ENCODE data around the gene SLCO3A1.

The SLCO3A1 gene

DNA sequence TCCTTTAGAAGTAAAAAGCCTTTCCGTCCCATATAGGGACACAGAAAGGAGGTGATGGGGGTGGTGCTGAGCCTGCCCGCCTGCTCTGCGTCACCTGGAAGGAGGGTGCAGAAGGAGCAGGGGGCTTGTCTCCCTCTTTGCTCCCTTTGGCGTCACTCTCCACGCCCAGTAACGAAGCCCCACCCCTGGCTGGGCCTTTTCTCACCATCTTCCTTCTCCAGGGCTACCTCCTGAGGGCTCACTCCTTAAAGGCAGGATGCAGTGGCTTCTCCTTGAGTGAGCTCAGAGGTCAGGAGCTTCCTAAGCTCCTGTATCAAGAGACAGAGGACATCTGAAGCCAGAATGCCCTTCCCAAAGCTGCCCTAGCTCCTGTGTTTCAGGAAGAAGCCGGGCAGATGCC lies 31.5 kb downstream of the SLCO3A1 start:
- no peak for DNase-seq

DNA sequence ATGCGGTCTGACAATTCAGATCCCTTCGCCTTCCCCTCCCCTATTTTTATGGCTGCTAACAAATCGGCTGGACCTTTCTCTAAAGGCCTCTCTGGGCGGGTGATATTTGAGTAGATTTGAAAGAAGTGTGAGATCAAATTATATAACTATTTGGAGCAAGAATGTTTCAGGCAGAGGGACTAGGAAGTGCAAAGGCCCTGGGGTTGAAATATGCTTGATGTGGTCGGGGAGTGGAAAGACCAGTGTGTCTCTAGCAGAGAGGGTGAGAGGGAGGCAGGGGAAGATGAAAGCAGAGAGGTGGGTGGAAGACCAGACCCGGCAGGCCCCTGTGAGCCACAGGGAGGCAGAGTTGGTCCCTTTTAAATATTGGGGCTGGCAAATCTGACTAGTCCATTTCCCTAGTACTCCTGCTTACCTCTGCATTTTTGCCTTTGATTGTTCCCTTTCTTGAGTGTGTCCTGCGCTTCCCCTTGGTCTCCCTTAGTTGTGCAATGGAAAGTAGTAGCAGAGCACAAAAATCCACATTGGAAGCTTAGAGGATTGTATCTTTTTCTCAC lies 32.3 kb downstream of the SLCO3A1 start:
- no peak for DNase-seq

DNA sequence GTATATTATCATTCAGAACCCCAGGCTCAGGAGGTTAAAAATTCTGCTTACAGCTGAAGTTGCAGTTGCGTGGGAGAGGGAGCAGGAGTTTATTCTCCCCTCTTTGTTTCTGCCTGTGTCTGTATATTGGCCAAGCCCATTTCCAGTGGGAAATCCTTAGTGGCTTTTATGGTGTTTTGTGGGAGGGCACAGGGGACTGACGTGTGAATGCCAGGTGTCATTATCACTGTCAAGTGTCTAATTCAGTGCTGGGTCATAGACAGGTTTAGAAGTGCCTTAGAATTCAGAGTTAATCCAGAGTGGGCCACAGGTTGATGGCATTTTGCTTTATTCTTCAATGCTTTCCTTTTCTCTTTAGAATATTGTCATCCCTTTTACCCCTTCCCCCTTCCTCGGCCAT lies 33.4 kb downstream of the SLCO3A1 start:
- DNase-seq, result no peak

DNA sequence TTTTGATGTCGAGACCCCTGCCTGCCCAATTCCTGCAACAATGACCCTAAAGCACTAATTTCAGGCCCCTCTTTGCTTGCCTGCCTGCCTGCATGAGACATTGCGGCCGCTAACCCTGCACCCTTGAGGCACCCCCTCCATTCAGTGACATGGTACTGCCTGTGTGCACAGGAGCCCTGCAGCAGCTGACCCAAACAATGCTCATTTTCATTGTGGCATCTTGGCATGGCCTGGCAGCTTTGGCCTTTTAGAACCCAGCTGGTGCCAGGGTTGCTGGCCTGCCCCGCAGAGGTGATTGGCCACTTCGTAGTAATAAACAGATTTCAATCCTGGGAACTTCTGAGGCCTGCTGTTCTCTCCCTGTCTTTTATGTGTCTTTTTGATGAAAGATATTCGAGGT lies 33.8 kb downstream of the SLCO3A1 start:
- no peak for DNase-seq

DNA sequence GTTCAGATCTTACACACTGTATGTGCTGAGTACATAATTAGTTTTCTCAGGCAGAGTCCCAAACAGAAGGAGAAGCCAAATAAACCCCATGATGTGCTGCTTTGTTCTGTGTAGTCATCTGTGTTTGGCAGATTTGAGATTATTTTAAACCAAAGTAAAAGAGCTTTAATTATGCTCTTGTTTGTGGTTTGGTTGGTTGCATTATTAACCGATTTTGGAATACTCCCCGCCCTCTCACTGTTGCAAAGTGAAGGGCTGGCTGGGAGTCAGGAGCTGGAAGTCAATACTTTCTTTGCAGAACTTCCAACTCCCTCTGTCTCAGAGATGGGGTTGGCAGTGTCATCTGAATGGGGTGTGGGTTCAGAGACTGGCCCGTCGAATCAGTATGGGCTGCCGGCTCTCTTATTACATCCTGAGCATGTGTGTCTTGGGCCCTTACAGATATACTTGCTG lies 34.4 kb downstream of the SLCO3A1 start:
- DNase-seq, result no peak

DNA sequence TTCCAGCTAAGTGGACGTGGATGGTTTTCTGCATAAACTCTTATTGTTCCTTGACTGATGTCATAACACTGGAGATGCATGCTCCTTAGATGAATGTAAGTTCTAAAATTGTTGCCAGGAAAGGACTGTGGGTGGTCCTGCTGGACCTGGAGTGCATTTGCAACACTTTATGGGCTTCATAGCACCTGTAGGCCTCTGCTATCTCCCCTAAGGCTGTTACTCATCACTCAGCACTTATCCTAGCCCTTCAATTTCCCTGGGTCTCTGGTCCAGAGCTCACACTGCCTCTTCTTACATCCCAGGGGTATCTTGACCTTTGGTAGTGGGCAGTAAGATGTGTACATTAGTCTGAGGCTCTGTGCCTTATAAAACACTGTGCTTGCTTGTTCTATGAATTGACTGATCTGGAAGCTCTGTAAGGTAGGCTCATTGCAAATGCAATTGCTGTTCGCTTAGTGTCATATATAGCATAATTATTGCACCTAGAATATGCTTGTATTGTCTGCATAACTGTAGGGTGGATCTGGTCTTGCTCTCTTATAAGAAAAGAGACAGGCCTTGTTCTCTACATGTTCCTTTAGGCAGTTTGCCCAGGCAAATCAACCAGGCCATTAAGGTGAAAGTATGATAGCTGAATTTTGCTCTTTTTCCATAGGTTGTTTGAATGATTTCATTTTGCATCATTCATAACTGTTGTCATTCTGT lies 35.8 kb downstream of the SLCO3A1 start:
- no peak for DNase-seq

DNA sequence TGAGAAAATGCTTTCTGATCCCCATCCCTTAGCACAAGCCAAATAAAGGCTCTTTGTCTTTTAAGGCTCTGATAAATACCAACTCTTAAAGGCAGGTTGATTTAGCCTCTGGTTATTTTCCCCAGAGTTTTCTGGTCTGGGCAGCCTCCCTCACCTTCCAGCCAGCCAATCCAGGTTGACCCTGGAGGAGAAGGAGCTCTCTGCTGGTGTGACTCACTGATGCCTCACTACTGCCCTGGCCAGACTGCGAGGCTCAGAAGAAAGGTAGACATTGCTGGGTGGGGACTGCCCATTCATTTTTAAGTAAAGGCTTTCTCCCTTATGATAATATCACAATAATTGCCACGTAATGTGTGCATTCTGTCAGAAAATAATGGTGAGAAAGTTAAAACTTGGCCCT lies 37.1 kb downstream of the SLCO3A1 start:
- no peak for DNase-seq

DNA sequence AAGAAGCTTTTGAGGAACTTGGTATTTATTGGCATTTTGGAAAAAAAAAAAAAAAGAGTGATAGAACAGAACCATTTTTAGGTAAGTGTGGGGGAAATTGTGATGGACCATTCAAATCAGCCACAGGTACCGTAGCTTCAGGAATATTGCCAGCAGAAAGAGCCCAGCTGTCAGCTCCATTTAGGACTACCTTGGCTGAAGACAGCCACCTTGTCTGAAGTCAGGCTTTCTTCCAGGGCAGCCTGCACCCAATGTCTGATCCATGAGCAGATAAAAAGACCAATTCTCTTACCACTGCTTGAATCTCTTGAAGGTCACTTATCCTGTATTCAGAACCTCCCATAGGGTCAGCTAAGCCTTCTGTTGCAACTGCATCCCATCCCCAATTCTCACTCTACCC lies 37.6 kb downstream of the SLCO3A1 start:
- DNase-seq, result no peak

DNA sequence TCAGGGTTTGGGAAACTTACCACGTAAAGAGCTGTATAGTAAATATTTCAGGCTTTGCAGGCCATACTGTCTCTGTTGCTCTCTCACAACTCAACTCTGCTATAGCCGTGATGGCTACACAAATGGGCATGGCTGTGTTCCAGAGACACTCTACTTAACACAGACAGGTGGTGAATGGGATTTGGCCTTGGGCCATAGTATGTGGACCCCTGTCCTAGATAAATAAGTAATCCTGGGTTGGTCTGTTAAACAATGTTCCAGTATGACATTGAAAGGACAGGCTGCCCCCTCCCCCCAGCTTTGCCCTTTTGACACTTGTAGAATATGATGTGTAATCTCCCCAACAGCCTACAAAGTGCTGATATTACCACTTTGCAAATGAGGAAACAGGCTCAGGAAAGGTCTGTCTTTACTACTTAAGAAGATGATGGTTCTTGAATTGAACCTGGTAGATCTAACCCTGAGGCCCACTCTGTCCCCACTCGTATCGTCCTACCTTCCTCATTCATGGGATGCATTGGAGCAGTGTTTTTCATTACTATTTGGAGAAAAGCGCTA lies 38.4 kb downstream of the SLCO3A1 start:
- no peak for DNase-seq

DNA sequence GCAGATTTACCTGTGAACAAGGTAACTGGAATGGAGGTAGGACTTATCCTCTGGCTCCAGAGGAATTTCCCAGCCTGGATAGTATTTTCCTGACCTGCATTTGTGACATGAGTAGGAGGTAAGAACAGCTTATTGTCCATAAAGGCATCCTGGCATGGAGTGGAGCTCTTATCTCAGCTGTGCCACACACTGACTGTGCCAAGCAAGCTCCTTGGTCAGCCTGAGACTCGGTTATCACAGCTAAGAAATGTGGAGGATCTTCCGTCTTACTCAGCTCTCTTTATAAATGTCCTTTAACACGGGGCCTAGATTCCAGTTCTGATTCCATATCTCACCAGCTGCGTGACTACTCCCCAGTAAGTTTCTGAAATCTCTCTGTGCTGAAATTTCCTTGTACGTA lies 38.9 kb downstream of the SLCO3A1 start:
- DNase-seq, result no peak

DNA sequence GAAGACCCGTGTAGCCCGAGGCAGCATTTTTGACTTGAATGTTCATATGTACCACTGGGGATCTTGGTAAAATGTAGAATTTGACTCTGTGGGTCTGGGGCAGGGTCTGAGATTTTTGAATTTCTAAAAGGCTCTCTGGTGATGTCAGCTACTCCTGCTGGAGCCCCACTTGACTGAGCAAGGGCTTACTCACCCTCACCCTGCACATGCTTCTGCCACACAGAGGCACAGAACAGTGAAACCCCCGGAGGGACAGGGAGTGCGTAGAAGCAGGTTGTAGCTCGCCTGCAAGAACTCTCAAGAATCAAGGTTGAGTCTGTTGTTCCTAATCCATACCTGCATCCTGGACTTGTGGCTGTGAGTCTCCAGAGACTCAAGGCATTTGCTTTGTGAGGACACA lies 41.1 kb downstream of the SLCO3A1 start:
- DNase-seq, result no peak

DNA sequence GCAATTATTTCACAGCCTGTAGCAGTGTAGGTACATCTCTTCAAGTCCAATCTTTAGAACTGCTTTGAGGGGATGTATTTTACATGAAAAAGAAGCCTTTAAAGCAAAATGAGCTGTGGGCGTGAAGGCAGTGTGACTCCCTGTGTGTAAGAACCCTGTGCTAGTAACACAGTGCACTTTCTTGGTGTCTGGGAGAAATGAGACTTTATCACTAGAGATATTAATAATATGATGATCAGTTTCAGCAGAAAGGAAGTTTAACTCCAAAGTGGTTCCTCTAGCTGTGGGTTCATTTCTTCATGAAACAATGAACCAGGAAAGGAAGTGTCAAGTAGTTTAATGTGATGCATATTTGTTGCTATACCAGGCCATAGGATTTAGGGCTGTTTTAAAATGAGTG lies 41.5 kb downstream of the SLCO3A1 start:
- DNase-seq, result no peak

DNA sequence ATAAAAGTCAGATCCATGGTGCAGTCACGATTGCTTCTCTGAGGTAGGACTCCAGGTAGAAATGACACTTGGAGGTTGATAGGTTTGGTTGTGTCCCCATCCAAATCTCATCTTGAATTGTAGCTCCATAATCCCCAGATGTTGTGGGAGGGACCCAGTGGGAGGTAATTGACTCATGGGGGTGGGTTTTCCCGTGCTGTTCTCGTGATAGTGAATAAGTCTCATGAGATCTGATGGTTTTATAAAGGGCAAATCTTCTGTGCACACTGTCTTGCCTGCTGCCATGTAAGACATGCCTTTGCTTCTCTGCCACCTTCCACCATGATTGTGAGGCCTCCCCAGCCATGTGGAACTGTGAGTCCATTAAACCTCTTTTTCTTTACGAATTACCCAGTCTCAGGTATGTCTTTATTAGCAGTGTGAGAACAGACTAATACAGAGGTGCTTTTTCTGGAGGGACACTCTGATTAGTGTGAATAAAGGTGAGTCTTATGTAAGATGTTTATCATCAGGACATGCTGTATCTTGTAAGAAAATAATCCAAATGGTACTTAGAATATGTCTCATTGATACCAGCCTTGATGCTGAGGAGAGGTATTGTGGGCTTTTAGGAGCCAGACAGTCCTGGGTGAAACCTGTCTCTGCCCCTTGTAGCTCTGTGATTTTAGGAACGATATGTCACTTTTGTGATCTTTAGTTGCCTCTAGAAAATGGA lies 43.0 kb downstream of the SLCO3A1 start:
- DNase-seq, result no peak

DNA sequence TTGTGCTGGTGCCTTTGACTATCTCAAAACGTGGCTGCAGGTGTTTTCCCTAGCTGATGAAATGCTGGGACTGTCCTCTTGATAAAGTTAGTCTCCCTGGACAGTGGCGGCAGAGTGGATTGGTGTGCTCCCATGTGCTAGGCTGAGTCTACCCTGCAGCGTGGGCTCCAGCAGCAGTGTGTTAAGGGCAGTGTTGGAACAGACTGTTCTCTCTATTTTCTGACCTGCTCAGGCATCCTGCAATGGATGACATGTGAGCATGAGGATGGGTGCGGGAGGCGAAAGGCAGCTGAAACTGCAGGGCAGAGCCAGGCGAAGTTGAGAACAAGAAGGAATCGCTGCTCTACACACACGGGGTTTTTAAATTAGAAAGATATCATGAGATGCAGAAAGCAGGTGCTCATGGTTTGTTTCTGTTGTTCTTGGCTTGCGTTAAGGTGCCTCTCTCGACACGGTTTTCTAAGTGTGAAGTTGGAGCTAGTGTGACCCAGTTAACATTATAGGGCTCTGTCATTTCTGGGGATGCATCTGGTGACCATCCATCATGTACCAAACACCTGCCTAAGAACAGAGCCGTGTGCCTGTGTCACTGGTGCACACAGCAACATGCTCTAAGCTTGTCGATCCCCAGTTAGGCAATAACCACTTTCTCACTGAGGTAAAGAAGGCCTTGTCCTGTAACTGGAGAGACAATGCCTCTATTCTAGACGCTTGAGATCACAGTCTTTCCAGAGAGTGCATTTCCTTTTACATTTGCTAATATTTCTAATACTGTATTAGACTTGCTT lies 44.3 kb downstream of the SLCO3A1 start:
- DNase-seq, result no peak

DNA sequence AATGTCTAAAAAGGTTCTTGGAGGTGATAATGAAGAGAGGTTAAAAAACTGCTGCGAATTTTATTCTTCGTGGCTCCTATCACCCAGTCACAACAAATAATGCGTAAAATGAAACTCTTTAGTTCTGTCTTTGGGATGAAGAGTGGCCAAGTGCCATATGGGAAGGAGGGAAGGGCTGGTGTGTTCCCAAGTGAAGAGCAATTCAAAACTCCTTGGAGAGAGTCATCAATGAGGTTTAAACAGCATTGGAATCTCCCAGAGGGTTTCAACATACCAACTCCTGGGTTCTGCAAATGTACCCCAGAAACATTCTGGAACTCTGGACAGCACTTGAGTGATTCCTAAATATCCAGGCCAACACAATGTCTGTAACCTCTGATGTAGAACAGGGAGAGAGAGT lies 45.3 kb downstream of the SLCO3A1 start:
- DNase-seq, result no peak

DNA sequence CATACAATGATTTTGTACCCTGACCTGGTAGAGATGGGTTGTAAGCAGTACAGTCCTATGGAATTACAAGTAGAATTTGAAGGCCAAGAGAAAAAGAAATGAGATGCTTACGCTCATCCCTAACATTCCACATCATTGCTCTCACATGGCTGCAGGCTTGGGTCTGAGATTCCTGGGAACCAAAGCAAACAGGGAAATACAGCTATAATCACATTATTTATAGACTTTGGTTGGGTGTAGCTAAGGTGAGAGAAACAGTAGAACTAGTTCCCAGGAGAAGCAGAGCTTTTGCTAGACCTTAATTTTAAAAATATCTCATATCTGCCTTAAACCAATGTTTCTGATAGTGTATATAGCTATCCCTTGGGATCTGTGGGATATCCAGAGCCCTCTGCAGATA lies 51.4 kb downstream of the SLCO3A1 start:
- DNase-seq, result no peak

DNA sequence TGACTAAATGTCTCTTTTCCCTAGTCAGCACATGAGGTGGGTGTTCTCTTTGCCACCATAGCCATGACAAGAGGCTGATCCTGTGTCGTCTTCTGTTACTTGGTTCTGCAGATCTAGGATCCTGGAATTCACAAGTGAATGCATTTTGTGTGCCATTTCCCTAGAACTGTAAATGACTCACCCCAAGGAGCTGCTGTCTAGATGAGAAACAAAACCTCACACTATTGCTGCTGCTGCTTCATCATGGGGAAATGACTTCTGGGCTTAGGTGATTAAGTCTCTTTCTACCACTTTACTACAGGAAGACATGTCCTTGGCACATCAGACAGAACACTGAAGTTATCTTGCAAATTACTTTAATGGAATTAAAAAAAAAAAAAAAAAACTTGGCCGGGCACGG lies 54.9 kb downstream of the SLCO3A1 start:
- DNase-seq, result no peak

DNA sequence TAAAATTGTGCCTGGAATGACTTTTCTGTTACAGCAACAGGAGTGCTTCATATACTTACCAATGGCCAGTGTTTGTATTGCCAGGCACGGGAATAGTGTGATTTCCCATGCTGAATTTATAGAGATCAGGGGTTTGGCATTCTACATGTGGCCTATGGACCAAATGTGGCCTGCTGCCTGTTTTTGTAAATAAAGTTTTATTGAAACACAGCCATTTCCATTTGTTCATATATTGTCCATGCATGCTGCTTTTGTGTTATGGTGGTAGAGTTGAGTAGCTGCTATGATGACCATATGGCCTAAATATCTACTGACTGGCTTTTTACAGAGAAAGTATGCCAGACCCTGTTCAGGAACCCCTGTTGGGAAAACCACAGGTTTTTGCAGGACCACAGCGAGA lies 55.6 kb downstream of the SLCO3A1 start:
- DNase-seq, result no peak

DNA sequence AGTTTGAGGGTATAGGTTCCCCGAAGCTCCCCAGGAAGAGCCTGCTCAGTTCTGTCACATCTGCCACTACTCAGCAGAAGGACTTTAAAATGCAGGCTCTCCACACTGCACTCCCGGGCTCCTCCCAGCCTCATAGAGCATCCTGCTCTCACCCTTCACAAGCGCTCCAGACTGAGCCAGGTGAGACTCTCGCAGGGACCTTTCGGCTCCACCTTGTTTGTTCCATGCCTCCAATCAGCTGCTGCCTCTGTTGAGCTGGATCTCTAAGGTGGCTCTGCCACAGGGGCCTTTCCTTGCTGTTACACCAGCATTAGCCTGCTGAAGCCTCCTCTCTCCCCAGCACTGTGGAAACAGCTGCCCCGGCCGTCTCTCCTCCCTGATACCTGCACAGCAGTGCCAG lies 56.1 kb downstream of the SLCO3A1 start:
- no peak for DNase-seq

DNA sequence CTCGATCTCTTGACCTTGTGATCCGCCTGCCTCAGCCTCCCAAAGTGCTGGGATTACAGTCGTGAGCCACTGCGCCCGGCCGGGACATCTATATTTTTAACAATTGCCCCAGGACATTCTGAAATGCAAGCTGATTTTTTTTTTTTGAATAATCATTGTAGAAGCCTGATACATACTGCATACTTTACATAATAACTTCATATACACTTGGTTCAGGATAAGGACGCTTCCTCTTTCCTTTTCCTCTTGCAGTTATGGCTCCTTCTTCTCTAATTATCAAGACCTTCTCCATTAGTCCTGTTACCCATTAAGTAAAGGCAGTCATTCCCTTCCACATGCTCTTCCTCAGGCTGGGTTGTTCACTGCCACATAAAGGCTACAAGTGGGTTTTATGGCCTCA lies 58.3 kb downstream of the SLCO3A1 start:
- DNase-seq, result no peak

DNA sequence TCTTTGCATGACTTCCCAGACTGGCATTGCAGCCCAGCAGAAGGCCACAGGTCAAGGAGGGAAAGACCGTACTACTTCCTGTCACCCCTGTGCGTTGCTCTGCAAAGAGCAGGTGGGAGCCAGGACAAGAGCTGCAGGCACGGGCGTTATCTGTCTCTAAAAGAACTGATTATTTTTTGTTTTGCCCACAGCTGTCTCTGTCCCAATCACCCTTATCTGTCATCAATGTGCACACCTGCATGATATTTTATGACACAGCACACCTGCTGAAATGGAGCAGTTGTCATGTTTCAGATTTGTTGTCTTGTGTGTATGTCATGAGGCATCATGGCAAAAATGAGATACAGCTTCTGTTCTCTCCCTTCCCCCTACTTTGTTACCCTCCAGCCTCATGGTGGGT lies 58.8 kb downstream of the SLCO3A1 start:
- DNase-seq, result no peak

DNA sequence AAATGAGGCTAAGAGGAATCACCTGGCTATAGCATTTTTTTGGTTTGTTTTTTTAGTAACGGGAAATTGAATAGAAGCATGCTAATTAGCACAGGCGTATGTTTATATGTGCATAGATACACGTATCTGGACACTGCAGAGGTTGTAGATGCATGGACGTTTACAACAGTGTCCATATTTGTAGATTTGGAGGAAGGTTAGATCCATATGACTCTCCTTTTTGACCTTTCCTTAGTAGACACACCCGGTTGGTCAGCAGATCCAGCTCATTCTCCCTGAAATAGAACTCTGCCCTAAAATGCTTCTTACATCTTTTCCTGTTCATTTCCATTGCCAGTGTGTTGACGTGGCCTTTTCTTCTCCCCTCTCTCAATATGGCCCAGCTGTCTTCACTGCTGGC lies 60.1 kb downstream of the SLCO3A1 start:
- DNase-seq, result no peak

DNA sequence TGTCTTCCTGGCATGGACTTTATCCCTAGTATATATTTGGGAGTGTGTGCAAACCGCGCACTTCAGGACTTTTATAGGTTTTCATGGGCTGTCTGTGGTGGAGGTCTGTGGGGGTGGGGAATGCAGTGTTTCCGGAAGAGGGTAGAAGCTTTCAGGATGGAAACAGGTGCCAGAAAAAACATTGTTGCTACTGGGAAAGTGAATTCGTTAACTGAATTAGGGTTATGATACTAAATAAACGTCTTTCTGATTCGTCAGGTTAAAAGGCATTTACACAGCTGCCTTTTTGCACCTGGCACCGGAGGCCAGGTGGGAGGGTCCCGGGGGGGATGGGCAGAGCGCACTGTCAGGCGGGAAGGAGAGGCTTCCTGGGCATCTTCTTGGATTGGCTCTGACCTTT lies 62.1 kb downstream of the SLCO3A1 start:
- DNase-seq, result no peak

All from cortex of kidney (tissue), 1 donor.